GM19324 (cell line): ENCODE results near the gene CTXND1.

ENCODE experiments used
- ATAC-seq: cut with Tn5 transposase; IDR thresholded peaks from one replicate; pipeline ENCODE4 v1.9.1; 2021; ENCODE audit warnings: mild to moderate bottlenecking, moderate library complexity; ENCODE audit not compliant: unreplicated experiment, low FRiP score

CTXND1 gene

DNA sequence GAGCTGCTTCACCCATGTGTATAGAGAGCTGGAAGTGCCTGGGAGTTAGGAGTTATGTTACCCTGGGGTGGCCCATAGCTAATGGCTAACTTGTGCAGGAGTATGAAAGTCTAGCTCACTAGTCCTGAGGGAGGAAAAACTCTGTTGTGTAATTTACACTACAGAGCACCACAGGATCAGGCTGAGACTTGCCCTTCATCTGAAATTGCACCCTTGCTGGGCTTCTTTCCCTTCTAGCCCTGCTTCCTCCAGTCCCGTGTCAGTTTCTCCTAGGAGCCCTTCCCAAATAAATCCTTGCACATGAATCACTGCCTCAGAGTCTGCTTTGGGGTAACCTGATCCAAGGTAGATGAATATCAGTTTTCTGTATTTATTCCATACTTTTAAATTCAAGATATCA is 40.0 kb downstream of the CTXND1 start:
- ATAC-seq = no peak

DNA sequence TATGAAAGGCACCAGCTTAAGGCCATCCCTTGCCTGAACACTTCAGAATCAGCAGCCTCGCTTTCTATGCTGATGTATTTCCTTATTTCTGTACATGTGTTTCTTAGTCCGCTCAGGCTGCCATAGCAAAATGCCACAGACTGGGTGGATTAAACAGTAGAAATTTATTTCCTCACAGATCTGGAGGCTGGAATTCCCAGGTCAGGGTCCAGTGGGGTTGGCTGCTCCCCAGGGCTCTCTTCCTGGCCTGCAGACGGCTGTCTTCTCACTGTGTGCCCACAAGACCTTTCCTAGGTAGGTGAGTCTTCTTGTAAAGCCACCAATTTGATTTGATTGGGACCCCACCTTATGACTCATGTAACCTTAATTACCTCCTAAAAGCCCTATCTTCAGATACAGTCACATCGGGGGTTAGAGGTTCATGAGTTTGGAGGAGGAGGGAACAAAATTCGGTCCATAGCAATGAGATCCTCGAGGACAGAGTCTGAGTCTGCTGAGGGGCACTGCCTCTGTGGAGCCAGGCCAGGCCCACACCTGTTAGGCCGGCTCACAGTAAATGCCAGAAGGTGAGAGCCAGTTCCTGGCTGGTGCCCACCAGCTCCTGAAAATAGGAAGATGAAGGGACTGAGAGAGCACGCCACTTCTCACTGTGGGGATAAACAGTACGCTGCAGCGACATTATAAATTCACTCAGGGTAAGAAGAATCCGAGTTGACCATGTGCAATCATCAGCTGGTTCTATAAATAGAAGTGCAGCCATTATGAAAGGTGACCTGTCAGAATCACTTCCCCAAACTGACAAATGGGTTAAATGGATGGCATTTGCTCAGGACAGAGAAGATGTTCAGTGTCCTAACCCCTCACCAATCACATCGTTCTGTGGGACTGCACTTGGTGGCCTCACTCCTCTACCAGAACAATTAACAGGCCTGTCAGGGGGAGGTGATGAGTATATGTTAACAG is 41.1 kb downstream of the CTXND1 start:
- ATAC-seq = no peak

- ATAC-seq = no peak
Measured at GRCh38 chr15:80208758-80209734, 43.0 kb downstream of the CTXND1 start.

DNA sequence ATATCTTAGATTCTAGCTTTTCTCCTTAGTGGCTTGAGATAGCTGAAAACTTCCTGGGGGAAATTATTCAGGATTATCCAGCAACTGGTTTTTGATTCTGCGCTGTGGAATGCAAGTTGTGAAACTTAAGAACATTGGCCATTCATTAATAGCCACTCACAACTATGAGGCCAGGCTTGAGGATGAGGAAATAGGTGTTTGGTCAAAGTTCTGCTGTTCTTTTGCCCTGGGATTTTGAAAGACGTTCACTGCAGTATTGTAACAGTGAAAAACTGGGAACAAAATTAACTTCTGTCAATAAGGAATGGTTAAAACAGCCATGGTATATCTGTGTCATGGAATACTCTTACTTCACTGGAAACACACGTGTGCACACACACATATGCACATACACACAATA is 44.1 kb downstream of the CTXND1 start:
- ATAC-seq = no peak

- no peak for ATAC-seq
Measured at GRCh38 chr15:80204231-80204630, 47.8 kb downstream of the CTXND1 start.

GRCh38 chr15:80203361-80203885 is 48.6 kb downstream of the CTXND1 start:
- ATAC-seq = no peak

- ATAC-seq = no peak
Measured at GRCh38 chr15:80202641-80203360, 49.2 kb downstream of the CTXND1 start.

- ATAC-seq = no peak
Measured at GRCh38 chr15:80202016-80202315, 50.0 kb downstream of the CTXND1 start.

GRCh38 chr15:80201256-80202015 is 50.6 kb downstream of the CTXND1 start:
- ATAC-seq = no peak

- ATAC-seq = no peak
Measured at GRCh38 chr15:80199869-80200268, 52.1 kb downstream of the CTXND1 start.

DNA sequence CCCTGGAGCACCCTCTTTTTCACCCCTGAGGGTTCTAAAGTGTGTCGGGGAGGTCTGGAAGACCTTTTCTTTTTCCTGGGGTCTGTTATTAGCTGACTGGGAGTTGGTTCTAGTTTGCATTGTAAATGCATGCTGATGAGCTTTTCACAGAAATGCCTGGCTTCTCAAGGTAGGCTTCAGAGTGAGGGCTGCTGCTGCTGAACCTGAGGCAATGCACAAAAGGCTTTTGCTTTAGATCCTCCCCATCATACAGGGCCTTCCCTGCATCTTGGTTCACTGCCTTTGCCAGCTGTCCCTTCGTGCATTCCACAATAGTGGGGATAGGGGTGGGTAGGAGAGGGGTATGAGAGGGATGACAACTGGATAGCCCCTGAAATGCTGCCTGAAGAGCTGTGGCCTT is 52.6 kb downstream of the CTXND1 start:
- ATAC-seq = no peak

GRCh38 chr15:80194914-80195313 is 57.1 kb downstream of the CTXND1 start:
- ATAC-seq = no peak

DNA sequence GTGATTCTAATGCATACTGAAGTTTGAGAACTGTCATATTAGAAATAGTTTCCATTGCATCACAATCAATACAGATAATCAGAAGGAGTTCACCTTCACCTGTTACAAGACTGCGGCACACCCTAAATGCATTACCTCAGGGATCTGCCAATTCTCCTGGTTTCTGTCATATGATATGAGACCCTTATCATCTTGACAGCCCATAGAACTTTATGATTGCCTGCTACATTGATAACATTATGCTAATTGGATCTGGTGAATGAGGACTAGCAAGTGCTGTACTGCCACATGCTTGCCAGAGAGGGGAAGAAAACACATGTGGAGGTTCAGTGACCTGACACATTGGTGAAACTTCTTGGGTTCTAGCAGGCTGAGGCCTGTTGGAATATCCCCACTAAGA is 57.8 kb downstream of the CTXND1 start:
- ATAC-seq = no peak

- ATAC-seq = no peak
Measured at GRCh38 chr15:80191897-80192595, 60.0 kb downstream of the CTXND1 start.

DNA sequence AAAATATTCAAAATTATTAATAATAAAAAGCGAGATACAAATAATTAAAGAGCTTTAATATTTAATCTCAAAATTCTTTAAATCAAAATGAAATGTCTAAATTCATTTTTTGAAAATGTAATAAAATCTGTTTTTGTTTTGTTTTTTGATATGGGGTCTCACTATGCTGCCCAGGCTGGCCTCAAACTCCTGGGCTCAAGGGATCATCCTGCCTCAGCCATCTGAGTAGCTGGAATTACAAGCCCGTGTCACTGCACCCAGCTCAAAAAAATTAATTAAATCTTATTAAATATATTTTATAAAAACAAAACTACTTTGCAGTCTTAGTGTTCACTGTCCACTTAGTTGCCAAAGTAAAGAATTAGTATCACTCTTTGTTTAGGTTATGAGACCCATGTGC is 60.8 kb downstream of the CTXND1 start:
- ATAC-seq = no peak

DNA sequence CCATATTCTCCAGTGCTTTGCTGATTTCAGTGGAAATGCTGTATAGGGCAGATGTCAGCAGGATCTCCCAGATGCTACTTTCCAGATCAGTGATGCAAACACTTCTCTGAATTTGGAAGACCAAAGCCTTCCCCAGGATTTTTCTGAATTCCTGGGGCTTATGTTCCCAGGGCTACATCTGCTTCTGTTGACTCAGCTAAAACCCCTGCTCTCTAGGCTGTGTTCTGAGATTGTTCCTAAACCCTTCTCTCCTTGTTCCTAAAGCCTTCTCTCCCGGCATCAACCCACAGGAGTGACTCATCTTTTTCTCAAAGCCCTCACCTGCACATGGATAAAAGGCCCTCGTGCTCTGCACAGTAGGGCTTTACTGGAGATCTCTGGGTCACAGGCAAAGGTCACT is 63.8 kb downstream of the CTXND1 start:
- ATAC-seq = no peak

DNA sequence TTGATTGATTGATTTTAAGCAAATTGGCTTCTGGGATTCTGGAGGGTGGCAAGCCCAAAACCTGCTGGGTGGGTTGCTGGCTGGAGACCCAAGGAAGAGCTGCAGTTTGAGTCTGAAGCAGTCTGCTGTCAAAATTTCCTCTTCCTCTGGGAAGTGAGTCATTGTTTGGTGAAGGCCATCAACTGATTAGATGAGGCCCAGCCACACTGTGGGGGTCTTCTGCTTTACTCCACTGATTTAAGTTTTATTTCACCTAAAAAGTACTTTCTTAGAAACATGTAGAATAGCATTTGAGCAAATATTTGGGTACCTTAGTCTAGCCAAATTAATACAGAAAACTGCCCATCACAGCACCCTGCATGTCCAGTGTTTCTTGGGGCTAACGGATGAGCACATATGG is 65.4 kb downstream of the CTXND1 start:
- no peak for ATAC-seq

DNA sequence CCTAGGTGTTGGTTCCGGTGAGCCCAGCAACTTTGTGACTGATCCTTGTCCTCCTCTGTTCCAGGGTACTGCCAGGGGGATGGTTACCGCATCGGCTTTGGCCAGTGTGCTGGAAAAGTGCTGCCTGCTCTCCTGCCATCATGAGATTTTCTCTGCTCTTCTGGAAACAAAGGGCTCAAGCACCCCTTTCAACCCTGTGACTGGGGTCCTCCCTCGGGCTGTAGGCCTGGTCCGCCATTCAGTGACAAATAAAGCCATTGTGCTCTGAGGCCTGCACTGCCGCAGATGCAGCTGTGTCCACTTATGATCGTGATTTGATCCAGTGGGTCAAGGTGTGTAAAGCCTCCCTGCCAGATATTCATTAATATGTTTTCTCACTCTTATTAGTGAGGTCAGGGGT is 65.9 kb downstream of the CTXND1 start:
- no peak for ATAC-seq

GRCh38 chr15:80185152-80185551 is 66.9 kb downstream of the CTXND1 start:
- no peak for ATAC-seq
